CD14-positive monocyte (primary cell): Measurements from ENCODE around the gene BCAS1. TPM values are rescaled to one million over a fixed set of nuclear protein-coding genes. Genes with fewer than 3 reads are reported as not detected.

Experiments
- DNase-seq, 3 donors: peaks; one replicate each; pipeline ENCODE4 v3.0.0-alpha.2; 2011 to 2022
- H2AFZ ChIP-seq: 2 replicates; pipeline ENCODE4 v1.6.0; 2012; ENCODE audit warnings: mild to moderate bottlenecking, low read depth, low read length, inconsistent platforms; ENCODE audit not compliant: insufficient read depth, poor library complexity, severe bottlenecking
- H3K27ac ChIP-seq, 2 donors: 1 replicate in 1 of 2; 2 replicates in 1 of 2; pipeline ENCODE4 v1.5.1; 2012 to 2013; ENCODE audit warnings: low read length in 2 of 2, control low read depth in 1 of 2, inconsistent platforms in 1 of 2, low read depth in 1 of 2, mild to moderate bottlenecking in 1 of 2
- H3K27me3 ChIP-seq, 2 donors: one replicate each; pipeline versions ENCODE4 v1.6.0 to v1.6.1; 2011 to 2013; ENCODE audit warnings: low read length in 2 of 2; ENCODE audit not compliant: control insufficient read depth in 2 of 2, insufficient read depth in 2 of 2
- H3K36me3 ChIP-seq, 2 donors: replicated peaks in 1 of 2; 1 replicate in 1 of 2; 2 replicates in 1 of 2; pipeline versions ENCODE4 v1.5.1 to v1.6.1; 2012 to 2013; ENCODE audit warnings: low read length in 2 of 2, control low read depth in 1 of 2, inconsistent platforms in 1 of 2, mild to moderate bottlenecking in 1 of 2; ENCODE audit not compliant: insufficient read depth in 2 of 2, control insufficient read depth in 1 of 2
- H3K4me1 ChIP-seq, 2 donors: 1 replicate in 1 of 2; 2 replicates in 1 of 2; pipeline versions ENCODE4 v1.5.1 to v1.6.1; 2012 to 2013; ENCODE audit warnings: low read length in 2 of 2, control low read depth in 1 of 2, inconsistent platforms in 1 of 2, mild to moderate bottlenecking in 1 of 2, moderate library complexity in 1 of 2; ENCODE audit not compliant: insufficient read depth in 2 of 2, control insufficient read depth in 1 of 2
- H3K4me2 ChIP-seq: replicated peaks from 2 replicates; pipeline ENCODE3; 2012; ENCODE audit warnings: low read length, moderate library complexity, mild to moderate bottlenecking; ENCODE audit not compliant: poor library complexity, severe bottlenecking; ENCODE audit errors: extremely low read depth
- H3K4me3 ChIP-seq, 3 experiments: fragments of 200-600 bp in 1 of 3; sonication (generic) in 1 of 3; replicated peaks in 1 of 3; 1 replicate in 2 of 3; 2 replicates in 1 of 3; pipeline ENCODE4 v1.5.1; 2011 to 2013; ENCODE audit warnings: low read length in 3 of 3, mild to moderate bottlenecking in 3 of 3, control low read depth in 2 of 3, low read depth in 2 of 3, inconsistent platforms in 1 of 3, moderate library complexity in 1 of 3
- H3K79me2 ChIP-seq: 2 replicates; pipeline ENCODE4 v1.6.0; 2012; ENCODE audit warnings: mild to moderate bottlenecking, control low read depth, inconsistent platforms, low read length, moderate library complexity; ENCODE audit not compliant: insufficient read depth
- H3K9ac ChIP-seq: 2 replicates; pipeline ENCODE4 v1.6.0; 2017; ENCODE audit warnings: low read length, mild to moderate bottlenecking; ENCODE audit not compliant: insufficient read depth, poor library complexity, severe bottlenecking
- H3K9me3 ChIP-seq, 2 donors: replicated peaks in 1 of 2; 1 replicate in 1 of 2; 2 replicates in 1 of 2; pipeline versions ENCODE4 v1.5.1 to v1.6.1; 2012 to 2013; ENCODE audit warnings: low read length in 2 of 2, control low read depth in 1 of 2; ENCODE audit not compliant: control insufficient read depth in 1 of 2, insufficient read depth in 1 of 2
- H4K20me1 ChIP-seq: 2 replicates; pipeline ENCODE4 v1.6.0; 2012; ENCODE audit warnings: mild to moderate bottlenecking, low read length, control low read depth, moderate library complexity; ENCODE audit not compliant: insufficient read depth
- H3K27ac Mint-ChIP-seq, 7 donors: one replicate each; pipeline ENCODE4 v1.8.0; 2020; ENCODE audit warnings: mild to moderate bottlenecking in 7 of 7, mixed read lengths in 7 of 7, moderate library complexity in 6 of 7, inconsistent platforms in 2 of 7
- H3K27me3 Mint-ChIP-seq, 3 donors: one replicate each; pipeline ENCODE4 v1.8.0; 2021 to 2022; ENCODE audit warnings: low read depth in 3 of 3, mild to moderate bottlenecking in 3 of 3, mixed read lengths in 3 of 3, moderate library complexity in 3 of 3, inconsistent platforms in 1 of 3
- H3K36me3 Mint-ChIP-seq, 2 donors: one replicate each; pipeline ENCODE4 v1.8.0; 2020; ENCODE audit warnings: mixed read lengths in 2 of 2, inconsistent platforms in 1 of 2, mild to moderate bottlenecking in 1 of 2
- H3K4me1 Mint-ChIP-seq: one replicate; pipeline ENCODE4 v1.8.0; 2020; ENCODE audit warnings: mild to moderate bottlenecking, mixed read lengths
- H3K4me3 Mint-ChIP-seq, 2 donors: one replicate each; pipeline ENCODE4 v1.8.0; 2020; ENCODE audit warnings: mild to moderate bottlenecking in 2 of 2, mixed read lengths in 2 of 2, moderate library complexity in 1 of 2
- H3K9me3 Mint-ChIP-seq, 7 donors: one replicate each; pipeline ENCODE4 v1.8.0; 2020 to 2022; ENCODE audit warnings: mixed read lengths in 7 of 7, mild to moderate bottlenecking in 6 of 7, moderate library complexity in 6 of 7, inconsistent platforms in 2 of 7
- WGBS: methylation state at CpG from one replicate; pipeline ENCODE4 v1.1.5; 2013; ENCODE audit warnings: missing lambda C conversion rate; ENCODE audit not compliant: insufficient coverage; 5-methylcytosine and 5-hydroxymethylcytosine counted together
- intact Hi-C, 2 donors: fragments of 100-400 bp; cut with micrococcal nuclease; formaldehyde crosslinking; loops; one replicate each; pipeline versions ENCODE4 v1.15.0 to v1.15.1; 2023
- polyA plus RNA-seq, 3 donors: library from polyadenylated mRNA; depleted of rRNA in 1 of 3; unstranded in 2 of 3; stranded (reverse) in 1 of 3; fragments of 300-500 nt in 2 of 3; fragments of >200 nt in 1 of 3; fragmentation: Illumina TruSeq in 2 of 3; gene quantifications; 1 replicate in 2 of 3; 2 replicates in 1 of 3; pipeline ENCODE4 v1.2.3, GENCODE V29; 2012 to 2021
- TF ChIP-seq, protein P1 (sequence below): fragments of 200-600 bp; IDR thresholded peaks from one replicate; pipeline ENCODE4 v1.8.0; 2022; ENCODE audit warnings: antibody characterized with exemption, mild to moderate bottlenecking

The BCAS1 gene
- polyA plus RNA-seq, 3 donors: 0.01 to 0.02 TPM; not detected in 1

DNA sequence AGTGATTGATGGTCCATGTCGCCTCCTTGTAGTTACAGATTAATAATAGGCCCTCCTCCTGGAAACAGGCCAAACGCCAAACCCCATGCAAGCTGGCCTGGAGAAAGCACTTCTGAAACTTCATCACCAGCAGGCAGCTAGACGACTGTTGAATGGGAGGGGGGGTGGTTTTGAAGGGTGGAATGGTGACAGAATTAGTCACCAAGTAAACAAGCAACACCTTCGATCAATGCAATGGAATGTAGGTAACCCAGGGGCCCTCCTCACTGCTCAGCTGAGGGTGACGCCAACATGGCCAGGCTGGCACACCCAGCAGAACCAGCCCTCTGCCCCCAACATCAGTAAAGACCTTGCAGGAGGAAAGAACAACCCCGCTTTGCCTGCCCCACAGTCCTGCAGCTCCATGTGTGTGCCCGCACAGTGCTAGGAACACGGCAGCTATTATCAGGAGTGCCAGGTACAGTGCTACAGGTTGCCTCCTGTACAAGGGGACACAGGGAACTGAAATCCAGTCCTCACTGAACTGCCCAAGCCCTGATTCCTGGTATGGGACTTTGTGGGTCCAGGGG lies 2.7 kb downstream of the BCAS1 start:
- no peak overlapping the region for H2AFZ ChIP-seq
- no peaks in the 10 kb centered on the region for H3K4me1 Mint-ChIP-seq
- H3K27ac ChIP-seq: no peak overlapping the region
- no peak overlapping the region for H3K27ac Mint-ChIP-seq
- no peak overlapping the region for H3K4me3 Mint-ChIP-seq
- H3K9ac ChIP-seq: no peak overlapping the region
- TF ChIP-seq, protein P1, sequence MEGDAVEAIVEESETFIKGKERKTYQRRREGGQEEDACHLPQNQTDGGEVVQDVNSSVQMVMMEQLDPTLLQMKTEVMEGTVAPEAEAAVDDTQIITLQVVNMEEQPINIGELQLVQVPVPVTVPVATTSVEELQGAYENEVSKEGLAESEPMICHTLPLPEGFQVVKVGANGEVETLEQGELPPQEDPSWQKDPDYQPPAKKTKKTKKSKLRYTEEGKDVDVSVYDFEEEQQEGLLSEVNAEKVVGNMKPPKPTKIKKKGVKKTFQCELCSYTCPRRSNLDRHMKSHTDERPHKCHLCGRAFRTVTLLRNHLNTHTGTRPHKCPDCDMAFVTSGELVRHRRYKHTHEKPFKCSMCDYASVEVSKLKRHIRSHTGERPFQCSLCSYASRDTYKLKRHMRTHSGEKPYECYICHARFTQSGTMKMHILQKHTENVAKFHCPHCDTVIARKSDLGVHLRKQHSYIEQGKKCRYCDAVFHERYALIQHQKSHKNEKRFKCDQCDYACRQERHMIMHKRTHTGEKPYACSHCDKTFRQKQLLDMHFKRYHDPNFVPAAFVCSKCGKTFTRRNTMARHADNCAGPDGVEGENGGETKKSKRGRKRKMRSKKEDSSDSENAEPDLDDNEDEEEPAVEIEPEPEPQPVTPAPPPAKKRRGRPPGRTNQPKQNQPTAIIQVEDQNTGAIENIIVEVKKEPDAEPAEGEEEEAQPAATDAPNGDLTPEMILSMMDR: no peak
- H3K27me3 Mint-ChIP-seq: peaks cover 1 to 3% (median 3%) of the 10 kb centered on the region in 3 donors
- H3K4me3 ChIP-seq: no peak overlapping the region
- intact Hi-C loops: loop anchor here (10.0 kb wide), 2 partner anchors 493 to 503 kb away; no protein-coding TSS in a partner anchor
- H3K9me3 ChIP-seq: no peaks in the 10 kb centered on the region
- H3K4me2 ChIP-seq: no peak overlapping the region
- H3K36me3 ChIP-seq: no peaks in the 10 kb centered on the region
- no peaks in the 10 kb centered on the region for H4K20me1 ChIP-seq
- DNase-seq: no peak
- H3K4me1 ChIP-seq: no peaks in the 10 kb centered on the region
- H3K27me3 ChIP-seq: no peaks in the 10 kb centered on the region
- 76% methylated on average over 5 of the region's 8 CpGs for WGBS
- no peaks in the 10 kb centered on the region for H3K9me3 Mint-ChIP-seq
- no peaks in the 10 kb centered on the region for H3K79me2 ChIP-seq
- H3K36me3 Mint-ChIP-seq: no peaks in the 10 kb centered on the region

DNA sequence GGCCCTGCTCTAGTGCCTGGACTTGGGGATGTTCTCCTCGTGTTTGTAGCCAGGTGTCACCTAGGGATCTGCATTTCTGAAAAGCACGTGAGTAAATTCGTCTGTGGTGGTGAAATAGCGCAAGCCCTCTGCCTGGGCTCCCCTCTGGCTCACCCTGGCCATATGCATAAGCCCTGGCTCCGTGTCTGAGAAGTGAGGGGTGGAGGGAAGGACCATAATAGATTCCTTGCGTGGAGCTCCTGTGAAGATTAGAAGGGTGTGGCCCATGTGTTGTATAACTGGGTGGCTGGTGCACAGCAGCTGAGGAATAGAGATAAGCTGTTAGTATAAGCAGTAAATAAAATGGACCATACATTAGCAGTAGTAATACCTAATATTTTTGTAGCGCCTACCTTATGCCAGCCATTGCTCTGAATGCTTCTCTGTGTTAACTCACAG lies 4.8 kb downstream of the BCAS1 start:
- intact Hi-C loops: loop anchor here (10.0 kb wide), 2 partner anchors 491 to 501 kb away; no protein-coding TSS in a partner anchor
- WGBS: 86% methylated on average over 5 of the region's 7 CpGs
- H3K27ac Mint-ChIP-seq: no peak overlapping the region
- Histone ChIP-seq H4K20me1 (no peaks in the 10 kb centered on the region), H3K4me2 (no peak overlapping the region), H3K27ac (no peak overlapping the region), H3K36me3 (no peaks in the 10 kb centered on the region), H3K9me3 (no peaks in the 10 kb centered on the region), H3K4me3 (no peak overlapping the region), H3K79me2 (no peaks in the 10 kb centered on the region), H3K9ac (no peak overlapping the region), H2AFZ (no peak overlapping the region), H3K27me3 (no peaks in the 10 kb centered on the region), H3K4me1 (no peaks in the 10 kb centered on the region)
- peaks cover 1 to 2% (median 1%) of the 10 kb centered on the region in 3 donors for H3K27me3 Mint-ChIP-seq
- TF ChIP-seq, protein P1: no peak
- DNase-seq: no peak
- no peaks in the 10 kb centered on the region for H3K9me3 Mint-ChIP-seq
- H3K36me3 Mint-ChIP-seq: no peaks in the 10 kb centered on the region
- peaks cover 4% of the 10 kb centered on the region for H3K4me1 Mint-ChIP-seq
- H3K4me3 Mint-ChIP-seq: no peak overlapping the region
